Stimulated activated CD8-positive, alpha-beta memory T cell treated with anti-CD3 and anti-CD28 coated beads, Interleukin-7, amount 100 ng/mL, for 1 hour (primary cell): ENCODE measurements around the gene TRIM51G.
"Not testable (repeated sequence)": the region's sequence is repeated elsewhere in the genome, so short reads cannot be mapped to it uniquely, and the experiment has no call there.

Experiments
- DNase-seq, 2 donors: peaks; one replicate each; pipeline ENCODE4 v3.0.0-alpha.2; 2020; ENCODE audit warnings: low read depth in 2 of 2

TRIM51G gene

GRCh38 chr11:48983785-48984184, at the start of gene TRIM51G:
TSS of gene TRIM51G (minus strand) at chr11:48983885. CDS start at chr11:48981695, 2,190 bp downstream.
- DNase-seq: not testable (repeated sequence)

GRCh38 chr11:49028523-49028922, 44.8 kb upstream of the TRIM51G start, which contains the start of gene TRIM49B:
TSS of gene TRIM49B (plus strand) at chr11:49028823. CDS start at chr11:49031600, 2,777 bp downstream.
- not testable (repeated sequence) for DNase-seq

- not testable (repeated sequence) for DNase-seq
These were observed 15.1 kb downstream of the TRIM51G start for GRCh38 chr11:48968592-48968991.

- not testable (repeated sequence) for DNase-seq
These were observed 28.2 kb downstream of the TRIM51G start for GRCh38 chr11:48955315-48956049.

- not testable (repeated sequence) for DNase-seq
These were observed 37.9 kb downstream of the TRIM51G start for GRCh38 chr11:48945796-48946195.
